CD4-positive, alpha-beta T cell (primary cell): ENCODE measurements around the gene RGS17. TPM values are rescaled to one million over a fixed set of nuclear protein-coding genes. Genes with fewer than 3 reads are reported as not detected.

Experiments used
- ATAC-seq: fragments of 200-7000 bp; cut with Tn5 transposase; one replicate; pipeline ENCODE4 v1.10.0; 2022; ENCODE audit warnings: mild to moderate bottlenecking; ENCODE audit not compliant: poor library complexity
- CTCF ChIA-PET: fragments of 350-600 bp; sonication (Branson Sonifier 250); formaldehyde crosslinking; loops from one replicate; lab custom pipeline; 2021; ENCODE audit warnings: antibody characterized with exemption, inconsistent platforms; lab: Charles Lee
- POLR2A ChIA-PET: fragments of 350-600 bp; sonication (Branson Sonifier 250); formaldehyde crosslinking; loops from one replicate; lab custom pipeline; 2021; ENCODE audit warnings: antibody characterized with exemption, inconsistent platforms; lab: Charles Lee
- DNase-seq, 14 experiments: peaks; one replicate each; pipeline ENCODE4 v3.0.0-alpha.2; 2013 to 2020; ENCODE audit warnings: mixed read lengths in 2 of 14
- H3K27ac ChIP-seq, 2 donors: one replicate each; pipeline versions ENCODE4 v1.5.1 to v1.7.0; 2013; ENCODE audit warnings: low read length in 2 of 2, low read depth in 1 of 2, mild to moderate bottlenecking in 1 of 2
- H3K27me3 ChIP-seq, 2 experiments: 1 replicate in 1 of 2; 2 replicates in 1 of 2; pipeline versions ENCODE4 v1.6.1 to v1.7.0; 2013; ENCODE audit warnings: low read length in 2 of 2, control low read depth in 1 of 2, mild to moderate bottlenecking in 1 of 2, moderate library complexity in 1 of 2; ENCODE audit not compliant: insufficient read depth in 2 of 2, control insufficient read depth in 1 of 2
- H3K36me3 ChIP-seq: one replicate; pipeline ENCODE4 v1.6.1; 2013; ENCODE audit warnings: low read length, control low read depth; ENCODE audit not compliant: insufficient read depth
- H3K4me1 ChIP-seq: one replicate; pipeline ENCODE4 v1.6.1; 2013; ENCODE audit warnings: low read length, control low read depth; ENCODE audit not compliant: insufficient read depth
- H3K4me3 ChIP-seq: one replicate; pipeline ENCODE4 v1.5.1; 2013; ENCODE audit warnings: mild to moderate bottlenecking, low read length, moderate library complexity
- H3K9me3 ChIP-seq, 2 experiments: 1 replicate in 1 of 2; 2 replicates in 1 of 2; pipeline versions ENCODE4 v1.6.1 to v1.7.0; 2013; ENCODE audit warnings: low read length in 2 of 2, mild to moderate bottlenecking in 2 of 2, control low read depth in 1 of 2, moderate library complexity in 1 of 2; ENCODE audit not compliant: control insufficient read depth in 1 of 2, insufficient read depth in 1 of 2
- H3K27ac Mint-ChIP-seq: one replicate; pipeline ENCODE4 v1.8.0; 2020; ENCODE audit warnings: mixed read lengths
- H3K27me3 Mint-ChIP-seq: one replicate; pipeline ENCODE4 v1.8.0; 2021; ENCODE audit warnings: mixed read lengths
- H3K36me3 Mint-ChIP-seq: one replicate; pipeline ENCODE4 v1.8.0; 2021; ENCODE audit warnings: low read depth, mixed read lengths
- H3K4me1 Mint-ChIP-seq: one replicate; pipeline ENCODE4 v1.8.0; 2021; ENCODE audit warnings: low read depth, mixed read lengths
- H3K4me3 Mint-ChIP-seq: one replicate; pipeline ENCODE4 v1.8.0; 2020; ENCODE audit warnings: mild to moderate bottlenecking, mixed read lengths
- H3K9me3 Mint-ChIP-seq: one replicate; pipeline ENCODE4 v1.8.0; 2020; ENCODE audit warnings: mixed read lengths
- CTCF ChIP-seq: fragments of 200-600 bp; IDR thresholded peaks from one replicate; pipeline ENCODE4 v1.8.0; 2022; ENCODE audit warnings: antibody characterized with exemption, mild to moderate bottlenecking
- intact Hi-C, 2 experiments: fragments of 100-400 bp; cut with DNase I in 1 of 2; cut with micrococcal nuclease in 1 of 2; formaldehyde crosslinking; loops; one replicate each; pipeline versions ENCODE4 v1.15.1 to v1.9.0; 2023 to 2025; cut with DNase I, micrococcal nuclease
- polyA plus RNA-seq, 2 donors: library from polyadenylated mRNA; unstranded; fragments of 120-200 nt; gene quantifications; one replicate each; pipeline ENCODE4 v1.2.1, GENCODE V29; 2013
- total RNA-seq, 174 experiments: library from RNA in 2 of 174; stranded (reverse) in 2 of 174; gene quantifications; one replicate each; pipeline ENCODE4 v1.2.3 and lab custom pipeline; 2021 to 2026

The RGS17 gene
- total RNA-seq = not detected
- 0.42 TPM for polyA plus RNA-seq (2013, experiment 1 of 2)
- polyA plus RNA-seq (2013, experiment 2 of 2) = 0.22 TPM
- 0 to 0.34 (median 0) reads per million in 172 experiments for total RNA-seq (lab: John Stamatoyannopoulos, UW)

GRCh38 chr6:153131037-153131981 lies at the start of gene RGS17:
Gene RGS17 (minus strand): TSS chr6:153131282. CDS start chr6:153044018, 87,264 bp downstream.
- Mint-ChIP-seq H3K4me3 (peak within 1 kb of the TSS; percentile 80), H3K27ac (no peak within 1 kb of the TSS), H3K4me1 (peaks cover 26% of the 10 kb centered on the region), H3K36me3 (no peaks in the 10 kb centered on the region), H3K27me3 (peaks cover 55% of the 10 kb centered on the region), H3K9me3 (no peaks in the 10 kb centered on the region)
- peaks cover 0 to 12% of the 10 kb centered on the region in 2 experiments for H3K9me3 ChIP-seq
- peak within 1 kb of the TSS; percentile 50 for H3K4me3 ChIP-seq
- CTCF ChIA-PET = no interaction called here
- H3K36me3 ChIP-seq = no peaks in the 10 kb centered on the region
- POLR2A ChIA-PET = no interaction called here
- H3K27me3 ChIP-seq = peaks cover 35 to 50% of the 10 kb centered on the region in 2 experiments
- peaks cover 16% of the 10 kb centered on the region for H3K4me1 ChIP-seq
- ATAC-seq (peak; percentile 26), DNase-seq (peak in 6 of 14 experiments; percentile 2 to 57 (median 32))
- intact Hi-C loops = no loop called here
- no peak within 1 kb of the TSS for H3K27ac ChIP-seq
- TF ChIP-seq CTCF = no peak

GRCh38 chr6:153172815-153173214 lies 41.7 kb upstream of the RGS17 start:
- Histone ChIP-seq H3K4me1 (no peaks in the 10 kb centered on the region), H3K27ac (no peak overlapping the region), H3K36me3 (no peaks in the 10 kb centered on the region), H3K4me3 (no peak overlapping the region), H3K9me3 (no peaks in the 10 kb centered on the region), H3K27me3 (no peaks in the 10 kb centered on the region)
- no peak overlapping the region for H3K27ac Mint-ChIP-seq
- ChIA-PET POLR2A (no interaction called here), CTCF (no interaction called here)
- no peaks in the 10 kb centered on the region for H3K4me1 Mint-ChIP-seq
- TF ChIP-seq CTCF = no peak
- no peak for DNase-seq
- peaks cover 23% of the 10 kb centered on the region for H3K27me3 Mint-ChIP-seq
- no peak overlapping the region for H3K4me3 Mint-ChIP-seq
- intact Hi-C loops = no loop called here
- no peaks in the 10 kb centered on the region for H3K36me3 Mint-ChIP-seq
- no peak for ATAC-seq
- H3K9me3 Mint-ChIP-seq = no peaks in the 10 kb centered on the region

- Histone ChIP-seq H3K27me3 (no peaks in the 10 kb centered on the region), H3K4me1 (no peaks in the 10 kb centered on the region), H3K27ac (no peak overlapping the region), H3K36me3 (no peaks in the 10 kb centered on the region), H3K9me3 (no peaks in the 10 kb centered on the region), H3K4me3 (no peak overlapping the region)
- Mint-ChIP-seq H3K4me3 (no peak overlapping the region), H3K4me1 (no peaks in the 10 kb centered on the region), H3K9me3 (no peaks in the 10 kb centered on the region), H3K27me3 (peaks cover 23% of the 10 kb centered on the region), H3K27ac (no peak overlapping the region), H3K36me3 (no peaks in the 10 kb centered on the region)
- intact Hi-C loops = no loop called here
- ChIA-PET POLR2A (no interaction called here), CTCF (no interaction called here)
- DNase-seq (peak in 1 of 14 experiments; percentile 1), ATAC-seq (no peak)
- TF ChIP-seq CTCF = no peak
Observed at GRCh38 chr6:153170511-153170910, 39.4 kb upstream of the RGS17 start.
